Osteoblast (primary cell): ENCODE measurements around the gene AGBL4. TPM values are rescaled to one million over a fixed set of nuclear protein-coding genes. Genes with fewer than 3 reads are reported as not detected.

Experiments
- DNase-seq: peaks from one replicate; pipeline ENCODE4 v3.0.0; 2011; ENCODE audit warnings: low spot score, mixed read lengths; ENCODE audit not compliant: insufficient read length; ENCODE audit errors: missing footprints
- H2AFZ ChIP-seq: 2 replicates; pipeline ENCODE4 v1.6.0; 2011; ENCODE audit warnings: mild to moderate bottlenecking, low read length
- H3K27ac ChIP-seq: 2 replicates; pipeline ENCODE4 v1.5.1; 2011; ENCODE audit warnings: mild to moderate bottlenecking, low read depth, low read length, moderate library complexity
- H3K27me3 ChIP-seq: 2 replicates; pipeline ENCODE4 v1.6.0; 2012; ENCODE audit warnings: mild to moderate bottlenecking, control low read depth, inconsistent platforms, low read length, moderate library complexity; ENCODE audit not compliant: insufficient read depth
- H3K36me3 ChIP-seq: 2 replicates; pipeline ENCODE4 v1.5.1; 2011; ENCODE audit warnings: mild to moderate bottlenecking, low read length, control low read depth, moderate library complexity; ENCODE audit not compliant: insufficient read depth
- H3K4me1 ChIP-seq: 2 replicates; pipeline ENCODE4 v1.5.1; 2011; ENCODE audit warnings: mild to moderate bottlenecking, low read length, control low read depth, moderate library complexity; ENCODE audit not compliant: insufficient read depth
- H3K4me2 ChIP-seq: 2 replicates; pipeline ENCODE4 v1.6.0; 2011; ENCODE audit warnings: mild to moderate bottlenecking, low read length; ENCODE audit not compliant: insufficient read depth
- H3K4me3 ChIP-seq: fragments of 200-600 bp; sonication (generic); 3 replicates; pipeline ENCODE4 v1.5.1; 2012; ENCODE audit warnings: mild to moderate bottlenecking, low read length, inconsistent platforms; ENCODE audit not compliant: insufficient read depth
- H3K79me2 ChIP-seq: 2 replicates; pipeline ENCODE4 v1.6.0; 2012; ENCODE audit warnings: mild to moderate bottlenecking, low read length, control low read depth, inconsistent platforms; ENCODE audit not compliant: insufficient read depth
- H3K9me3 ChIP-seq: 2 replicates; pipeline ENCODE4 v1.5.1; 2011; ENCODE audit warnings: low read depth, low read length, control low read depth
- H4K20me1 ChIP-seq: 2 replicates; pipeline ENCODE4 v1.6.0; 2012; ENCODE audit warnings: mild to moderate bottlenecking, low read length, control low read depth; ENCODE audit not compliant: insufficient read depth
- total RNA-seq: library from RNA; depleted of rRNA; stranded (reverse); fragments of >200 nt; gene quantifications from 2 replicates; pipeline ENCODE4 v1.2.3, GENCODE V29; 2012
- TF ChIP-seq, protein P1 (sequence below): IDR thresholded peaks from 2 replicates; pipeline ENCODE4 v1.5.1; 2011; ENCODE audit warnings: mild to moderate bottlenecking, low read depth, low read length, moderate library complexity; ENCODE audit errors: extremely low read depth

The AGBL4 gene
- total RNA-seq, 1 donor: not detected

DNA sequence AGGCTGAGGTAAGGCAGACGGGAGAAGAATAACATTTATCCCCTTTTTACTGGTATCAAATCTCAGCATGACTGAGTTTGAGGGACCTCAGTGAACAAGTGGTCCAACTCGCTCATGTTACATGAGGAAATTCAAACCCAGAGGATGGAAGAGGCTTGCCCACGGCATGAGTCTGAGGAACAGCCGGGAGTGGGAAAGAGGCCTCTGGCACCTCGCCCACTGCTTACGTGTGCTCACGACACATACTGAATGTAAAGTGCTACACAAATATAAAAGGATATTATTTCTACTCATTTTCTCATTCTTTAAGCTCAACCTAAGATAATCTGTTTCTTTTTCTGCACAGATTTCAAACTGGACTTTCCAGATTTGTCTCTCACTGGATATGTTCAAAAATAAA, 1261.8 kb downstream of the AGBL4 start:
- DNase-seq: no peak
- H3K27ac ChIP-seq: no peak overlapping the region
- TF ChIP-seq, protein P1, sequence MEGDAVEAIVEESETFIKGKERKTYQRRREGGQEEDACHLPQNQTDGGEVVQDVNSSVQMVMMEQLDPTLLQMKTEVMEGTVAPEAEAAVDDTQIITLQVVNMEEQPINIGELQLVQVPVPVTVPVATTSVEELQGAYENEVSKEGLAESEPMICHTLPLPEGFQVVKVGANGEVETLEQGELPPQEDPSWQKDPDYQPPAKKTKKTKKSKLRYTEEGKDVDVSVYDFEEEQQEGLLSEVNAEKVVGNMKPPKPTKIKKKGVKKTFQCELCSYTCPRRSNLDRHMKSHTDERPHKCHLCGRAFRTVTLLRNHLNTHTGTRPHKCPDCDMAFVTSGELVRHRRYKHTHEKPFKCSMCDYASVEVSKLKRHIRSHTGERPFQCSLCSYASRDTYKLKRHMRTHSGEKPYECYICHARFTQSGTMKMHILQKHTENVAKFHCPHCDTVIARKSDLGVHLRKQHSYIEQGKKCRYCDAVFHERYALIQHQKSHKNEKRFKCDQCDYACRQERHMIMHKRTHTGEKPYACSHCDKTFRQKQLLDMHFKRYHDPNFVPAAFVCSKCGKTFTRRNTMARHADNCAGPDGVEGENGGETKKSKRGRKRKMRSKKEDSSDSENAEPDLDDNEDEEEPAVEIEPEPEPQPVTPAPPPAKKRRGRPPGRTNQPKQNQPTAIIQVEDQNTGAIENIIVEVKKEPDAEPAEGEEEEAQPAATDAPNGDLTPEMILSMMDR: no peak
- H2AFZ ChIP-seq: no peak overlapping the region
- H3K79me2 ChIP-seq: no peaks in the 10 kb centered on the region
- no peaks in the 10 kb centered on the region for H3K9me3 ChIP-seq
- H3K4me3 ChIP-seq: no peak overlapping the region
- H3K4me2 ChIP-seq: no peak overlapping the region
- no peaks in the 10 kb centered on the region for H3K27me3 ChIP-seq
- H3K4me1 ChIP-seq: no peaks in the 10 kb centered on the region
- H3K36me3 ChIP-seq: no peaks in the 10 kb centered on the region
- no peaks in the 10 kb centered on the region for H4K20me1 ChIP-seq

DNA sequence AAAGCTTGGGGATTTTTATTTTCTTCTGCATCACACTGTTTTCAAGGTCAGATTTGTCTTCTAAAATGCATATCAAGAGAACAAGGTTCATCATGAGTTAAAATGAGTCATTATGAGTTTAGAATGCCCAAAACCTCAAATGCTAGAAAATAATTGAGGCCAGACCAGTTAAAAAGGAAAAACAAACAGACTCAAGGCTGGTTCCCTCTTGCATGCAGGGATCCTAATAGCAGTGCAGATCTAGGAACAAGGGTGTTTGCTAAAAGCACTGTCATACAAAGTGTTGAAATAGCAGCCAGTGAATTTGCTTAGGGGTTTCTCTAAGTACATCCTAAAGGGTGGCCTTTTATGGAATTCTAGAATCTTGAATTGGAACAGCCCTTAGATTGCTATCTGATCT, 1262.3 kb downstream of the AGBL4 start:
- Histone ChIP-seq H3K4me1 (no peaks in the 10 kb centered on the region), H3K4me2 (no peak overlapping the region), H3K36me3 (no peaks in the 10 kb centered on the region), H2AFZ (no peak overlapping the region), H3K4me3 (no peak overlapping the region), H3K9me3 (no peaks in the 10 kb centered on the region), H3K27ac (no peak overlapping the region), H3K27me3 (no peaks in the 10 kb centered on the region), H3K79me2 (no peaks in the 10 kb centered on the region), H4K20me1 (no peaks in the 10 kb centered on the region)
- TF ChIP-seq, protein P1: no peak
- no peak for DNase-seq

GRCh38 chr1:48760857-48761256, 1262.9 kb downstream of the AGBL4 start:
- Histone ChIP-seq H3K4me2 (no peak overlapping the region), H3K27ac (no peak overlapping the region)

GRCh38 chr1:48758976-48759375, 1264.8 kb downstream of the AGBL4 start:
- Histone ChIP-seq H3K9me3 (no peaks in the 10 kb centered on the region), H3K27me3 (no peaks in the 10 kb centered on the region), H3K4me3 (no peak overlapping the region), H3K79me2 (no peaks in the 10 kb centered on the region), H2AFZ (no peak overlapping the region), H3K27ac (no peak overlapping the region), H3K4me1 (no peaks in the 10 kb centered on the region), H3K4me2 (no peak overlapping the region), H3K36me3 (no peaks in the 10 kb centered on the region), H4K20me1 (no peaks in the 10 kb centered on the region)
- DNase-seq: no peak
- TF ChIP-seq, protein P1: no peak

More at GRCh38 chr1:48760857-48761256, 1262.9 kb downstream of the AGBL4 start:
- Histone ChIP-seq H3K79me2 (no peaks in the 10 kb centered on the region), H3K4me3 (no peak overlapping the region), H3K9me3 (no peaks in the 10 kb centered on the region), H2AFZ (no peak overlapping the region), H3K4me1 (no peaks in the 10 kb centered on the region), H3K27me3 (no peaks in the 10 kb centered on the region), H4K20me1 (no peaks in the 10 kb centered on the region), H3K36me3 (no peaks in the 10 kb centered on the region)
- TF ChIP-seq, protein P1: no peak
- DNase-seq: no peak
